GM10266 (cell line): ENCODE results near the gene IFNAR2.

Experiments used
- DNase-seq: peaks from one replicate; pipeline ENCODE4 v3.0.0; 2012; ENCODE audit errors: extremely low spot score
- CTCF ChIP-seq: IDR thresholded peaks from 2 replicates; pipeline ENCODE4 v1.5.1; 2012; ENCODE audit warnings: mild to moderate bottlenecking, low read depth; ENCODE audit not compliant: control insufficient read depth, insufficient read depth; ENCODE audit errors: missing control alignments

Gene IFNAR2

DNA sequence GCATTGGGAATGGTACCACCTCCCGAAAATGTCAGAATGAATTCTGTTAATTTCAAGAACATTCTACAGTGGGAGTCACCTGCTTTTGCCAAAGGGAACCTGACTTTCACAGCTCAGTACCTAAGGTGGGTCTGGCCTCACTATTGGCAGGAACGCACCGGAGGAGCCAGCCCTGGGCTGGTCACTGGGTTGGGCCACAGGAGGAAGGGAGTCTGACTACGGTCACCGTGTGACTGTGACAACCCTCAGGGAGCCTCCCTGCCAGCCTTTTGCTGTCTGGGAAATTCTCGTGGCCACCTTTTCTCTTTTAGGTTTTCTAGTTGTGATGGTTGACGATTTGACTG lies 38.6 kb downstream of the IFNAR2 start:
- no peak for TF ChIP-seq CTCF
- peak; percentile 15 for DNase-seq

DNA sequence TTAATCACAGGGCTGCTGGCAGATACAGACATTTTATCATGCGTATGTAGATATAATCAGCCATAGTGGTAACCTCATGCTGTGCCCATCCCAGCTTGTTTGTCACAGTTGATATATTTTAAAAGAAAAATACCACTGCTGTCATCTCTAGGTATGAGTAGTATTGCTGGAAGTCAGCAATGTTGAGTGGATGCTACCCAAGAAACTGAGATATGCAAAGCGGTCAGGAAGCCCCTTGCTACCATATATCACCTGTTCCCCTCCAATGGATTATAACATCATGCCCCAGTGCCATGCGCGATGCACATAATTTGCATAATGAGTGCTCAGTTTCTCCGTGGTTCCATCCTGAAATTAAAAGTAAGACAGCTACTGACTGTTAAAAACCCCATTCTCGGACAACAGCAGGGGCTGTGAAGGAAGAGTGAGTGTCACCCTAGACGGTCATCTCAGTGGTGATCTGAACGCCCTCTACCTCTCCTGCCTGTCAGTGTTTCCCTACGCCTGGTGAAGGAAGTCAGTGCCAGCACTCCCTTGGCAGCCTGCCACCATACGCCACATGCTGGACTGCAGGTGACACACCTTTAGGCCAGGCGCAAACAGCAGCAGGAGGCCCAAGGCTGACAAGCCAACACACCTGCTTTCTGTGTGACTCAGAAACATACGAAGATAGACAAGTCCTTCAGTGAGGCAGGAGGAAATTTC lies 39.2 kb downstream of the IFNAR2 start:
- DNase-seq = peak; percentile 67
- no peak for TF ChIP-seq CTCF

- TF ChIP-seq CTCF = no peak
- no peak for DNase-seq
Measured at GRCh38 chr21:33270986-33271385, 41.2 kb downstream of the IFNAR2 start.

DNA sequence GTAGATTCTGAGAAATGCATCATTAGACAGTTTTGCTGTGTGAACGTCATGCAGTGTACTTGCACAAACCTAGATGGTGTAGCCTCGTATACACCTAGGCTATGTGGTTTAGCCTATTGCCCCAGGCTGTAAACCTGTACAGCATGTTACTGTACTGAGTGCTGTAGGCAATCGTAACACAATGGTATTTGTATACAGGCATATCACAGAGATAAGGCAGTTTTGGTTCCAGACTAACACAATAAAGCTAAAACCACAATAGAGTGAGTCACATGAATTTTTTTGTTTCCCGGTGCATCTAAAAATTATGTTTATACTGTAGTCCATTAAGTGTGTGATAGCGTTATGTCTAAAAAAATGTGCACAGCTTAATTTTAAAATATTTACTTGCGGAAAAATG lies 43.3 kb downstream of the IFNAR2 start:
- no peak for DNase-seq
- no peak for TF ChIP-seq CTCF

DNA sequence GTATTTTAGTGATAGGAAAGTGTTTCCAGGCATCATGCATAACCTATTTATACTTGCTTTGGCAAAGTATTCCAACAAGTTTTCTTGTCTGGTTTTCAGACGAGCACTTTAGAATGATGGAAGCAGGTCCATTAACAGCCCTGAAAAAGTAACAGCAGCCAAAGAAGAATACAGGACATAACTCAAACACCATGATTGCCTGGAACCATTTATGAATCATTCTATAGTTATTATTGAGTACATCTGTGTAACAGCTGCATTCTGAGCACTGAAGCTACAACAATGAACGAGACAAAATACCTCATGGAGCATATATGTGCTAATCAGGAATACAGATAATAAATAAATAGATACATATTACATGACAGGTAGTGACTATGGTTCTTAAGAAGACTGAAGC lies 49.0 kb downstream of the IFNAR2 start:
- DNase-seq = no peak
- no peak for TF ChIP-seq CTCF

- no peak for TF ChIP-seq CTCF
- DNase-seq = no peak
Measured at GRCh38 chr21:33279330-33279820, 49.6 kb downstream of the IFNAR2 start.
